ENCODE results near the gene ISL1. TPM values are rescaled to one million over a fixed set of nuclear protein-coding genes. Genes with fewer than 3 reads are reported as not detected.

Gene ISL1
- total and polyA plus RNA-seq, 10 donors: 0.04 to 0.27 (median 0.09) TPM; not detected in 7

DNA sequence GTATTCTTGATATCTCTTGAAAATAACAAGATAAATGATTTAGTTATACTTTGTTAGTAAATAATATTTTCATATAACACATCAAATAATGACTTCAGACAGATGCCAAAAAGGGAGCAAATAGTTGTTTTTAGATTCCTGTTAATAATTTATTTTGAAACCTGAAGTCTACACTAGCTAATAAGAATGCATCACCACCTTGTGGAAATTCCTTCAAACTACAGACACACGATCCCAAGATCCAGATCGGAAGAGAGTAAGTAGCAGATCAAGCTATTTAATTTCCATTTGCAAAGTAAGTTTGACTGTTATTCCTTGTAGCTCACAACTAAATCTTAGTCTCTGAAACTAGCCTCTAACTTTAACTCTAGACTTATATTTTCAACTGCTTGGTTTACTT lies 35.5 kb upstream of the ISL1 start:
- intact Hi-C loops (cut with DNase I; ENCODE audit: low total_unique reads): no loop called here

DNA sequence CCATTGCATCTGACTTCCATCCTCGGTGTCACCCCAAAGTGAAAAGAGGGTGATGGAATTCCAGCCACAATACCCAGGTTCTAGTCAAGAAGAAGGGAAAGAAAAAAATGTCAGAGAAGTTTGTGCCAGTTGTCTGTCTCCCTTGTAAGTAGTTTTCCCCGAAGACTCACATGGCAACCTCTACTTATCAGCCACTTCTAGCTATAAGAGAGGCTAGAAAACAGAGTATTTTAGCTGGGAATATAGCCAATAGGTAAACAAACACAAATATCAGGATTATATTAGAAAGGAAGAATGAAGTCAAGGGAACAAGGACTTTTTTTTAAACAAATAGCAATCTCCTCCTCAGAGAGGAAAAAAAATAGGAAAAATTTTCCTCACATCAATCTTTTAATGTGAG lies 12.2 kb upstream of the ISL1 start:
- Histone ChIP-seq H3K27ac (no peak overlapping the region), H3K4me3 (no peak overlapping the region), H3K4me1 (no peaks in the 10 kb centered on the region), H3K36me3 (no peaks in the 10 kb centered on the region), H3K9me3 (no peaks in the 10 kb centered on the region), H3K27me3 (replicated peaks in 1 of 7) (peaks cover 0 to 22% (median 0%) of the 10 kb centered on the region in 7 donors)
- intact Hi-C loops (cut with DNase I; ENCODE audit: low total_unique reads): no loop called here
- no peak for TF ChIP-seq POLR2AphosphoS5 (IDR thresholded peaks at IDR 0.05)
- TF ChIP-seq POLR2A (IDR thresholded peaks at IDR 0.05): no peak
- TF ChIP-seq, protein P1, sequence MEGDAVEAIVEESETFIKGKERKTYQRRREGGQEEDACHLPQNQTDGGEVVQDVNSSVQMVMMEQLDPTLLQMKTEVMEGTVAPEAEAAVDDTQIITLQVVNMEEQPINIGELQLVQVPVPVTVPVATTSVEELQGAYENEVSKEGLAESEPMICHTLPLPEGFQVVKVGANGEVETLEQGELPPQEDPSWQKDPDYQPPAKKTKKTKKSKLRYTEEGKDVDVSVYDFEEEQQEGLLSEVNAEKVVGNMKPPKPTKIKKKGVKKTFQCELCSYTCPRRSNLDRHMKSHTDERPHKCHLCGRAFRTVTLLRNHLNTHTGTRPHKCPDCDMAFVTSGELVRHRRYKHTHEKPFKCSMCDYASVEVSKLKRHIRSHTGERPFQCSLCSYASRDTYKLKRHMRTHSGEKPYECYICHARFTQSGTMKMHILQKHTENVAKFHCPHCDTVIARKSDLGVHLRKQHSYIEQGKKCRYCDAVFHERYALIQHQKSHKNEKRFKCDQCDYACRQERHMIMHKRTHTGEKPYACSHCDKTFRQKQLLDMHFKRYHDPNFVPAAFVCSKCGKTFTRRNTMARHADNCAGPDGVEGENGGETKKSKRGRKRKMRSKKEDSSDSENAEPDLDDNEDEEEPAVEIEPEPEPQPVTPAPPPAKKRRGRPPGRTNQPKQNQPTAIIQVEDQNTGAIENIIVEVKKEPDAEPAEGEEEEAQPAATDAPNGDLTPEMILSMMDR (IDR thresholded peaks at IDR 0.05 in 8 of 11, conservative IDR thresholded peaks at IDR 0.05 in 3 of 11): no peak
- no peak for DNase-seq
- 73 to 83% (median 82%) methylated on average over 2 of the region's 2 CpGs for WGBS, 5 donors

More for the DNA sequence above, 35.5 kb upstream of the ISL1 start:
- no peak for DNase-seq
- H3K9me3 ChIP-seq: peaks cover 0 to 16% (median 4%) of the 10 kb centered on the region in 8 donors
- H3K27me3 ChIP-seq (replicated peaks in 1 of 7): no peaks in the 10 kb centered on the region
- WGBS, 5 donors: 77 to 96% (median 82%) methylated on average over 2 of the region's 2 CpGs
- no peaks in the 10 kb centered on the region for H3K4me1 ChIP-seq
- no peaks in the 10 kb centered on the region for H3K36me3 ChIP-seq
- no peak overlapping the region for H3K4me3 ChIP-seq
- no peak for TF ChIP-seq POLR2AphosphoS5 (IDR thresholded peaks at IDR 0.05)
- TF ChIP-seq POLR2A (IDR thresholded peaks at IDR 0.05): no peak
- TF ChIP-seq, protein P1 (IDR thresholded peaks at IDR 0.05 in 8 of 11, conservative IDR thresholded peaks at IDR 0.05 in 3 of 11): no peak
- H3K27ac ChIP-seq: no peak overlapping the region

DNA sequence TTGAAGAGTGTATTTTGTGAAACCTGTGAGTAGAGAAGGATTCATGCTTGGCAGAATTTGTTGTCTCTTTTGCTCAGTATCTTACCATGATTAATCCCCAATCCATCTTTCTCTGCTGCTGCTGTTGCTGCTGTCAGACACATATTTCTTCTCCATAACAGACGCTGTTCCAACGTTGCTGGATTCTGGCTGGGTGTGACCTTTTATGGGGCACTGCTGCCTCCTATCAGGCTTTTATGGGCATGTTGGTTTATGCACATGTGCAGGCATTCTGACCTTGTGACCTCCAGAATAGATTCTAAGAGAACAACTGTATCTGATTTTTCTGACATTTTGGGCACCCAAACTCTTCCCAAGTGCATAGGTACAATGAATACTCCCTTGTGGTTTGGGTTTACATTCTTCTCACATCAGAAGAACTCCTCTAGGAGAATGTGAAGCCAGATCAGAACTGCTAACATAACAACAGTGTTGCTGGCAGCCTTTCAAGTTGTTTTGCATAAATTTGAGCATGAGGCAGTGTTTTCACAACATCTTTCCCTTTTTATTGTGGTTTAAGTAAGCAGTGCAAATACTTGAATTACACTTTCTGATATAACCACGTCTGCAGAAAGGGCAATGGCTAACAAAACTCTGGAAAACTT lies 9.2 kb upstream of the ISL1 start:
- Histone ChIP-seq H3K9me3 (peaks cover 0 to 7% (median 0%) of the 10 kb centered on the region in 8 donors), H3K27ac (no peak overlapping the region), H3K4me3 (no peak overlapping the region), H3K27me3 (replicated peaks in 1 of 7) (peaks cover 0 to 51% (median 27%) of the 10 kb centered on the region in 7 donors), H3K36me3 (no peaks in the 10 kb centered on the region), H3K4me1 (peaks cover 0 to 11% (median 3%) of the 10 kb centered on the region in 6 donors)
- TF ChIP-seq POLR2AphosphoS5 (IDR thresholded peaks at IDR 0.05) (no peak), POLR2A (IDR thresholded peaks at IDR 0.05) (no peak)
- TF ChIP-seq, protein P1 (IDR thresholded peaks at IDR 0.05 in 8 of 11, conservative IDR thresholded peaks at IDR 0.05 in 3 of 11): no peak
- intact Hi-C loops (cut with DNase I; ENCODE audit: low total_unique reads): no loop called here
- no peak for DNase-seq
- WGBS, 5 donors: 25 to 45% (median 32%) methylated on average over 3 of the region's 3 CpGs

DNA sequence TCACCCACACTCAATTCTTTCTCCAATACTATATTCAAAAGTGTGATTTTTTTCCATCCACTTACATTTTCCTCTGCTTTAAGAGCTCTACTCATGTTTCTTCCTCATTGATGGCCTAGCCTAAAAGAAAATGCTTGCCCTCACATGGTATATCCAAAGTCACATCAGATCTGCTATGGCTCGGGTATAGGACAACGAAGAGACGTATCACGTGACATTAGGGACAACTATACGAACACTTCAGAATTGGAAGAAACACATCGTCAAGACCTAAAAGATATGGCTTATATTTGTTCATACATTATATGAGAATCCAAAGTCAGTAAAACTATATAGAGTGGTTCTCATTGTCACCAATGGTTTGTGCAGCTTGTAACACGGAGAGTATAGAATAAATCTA lies 8.2 kb upstream of the ISL1 start:
- no peaks in the 10 kb centered on the region for H3K36me3 ChIP-seq
- no peak for DNase-seq
- H3K27me3 ChIP-seq (replicated peaks in 1 of 7): peaks cover 0 to 62% (median 38%) of the 10 kb centered on the region in 7 donors
- WGBS, 5 donors: 88 to 95% (median 94%) methylated on average over 7 of the region's 7 CpGs
- H3K9me3 ChIP-seq: peaks cover 0 to 7% (median 0%) of the 10 kb centered on the region in 8 donors
- H3K27ac ChIP-seq: no peak overlapping the region
- no peak for TF ChIP-seq POLR2AphosphoS5 (IDR thresholded peaks at IDR 0.05)
- no peak for TF ChIP-seq POLR2A (IDR thresholded peaks at IDR 0.05)
- TF ChIP-seq, protein P1 (IDR thresholded peaks at IDR 0.05 in 8 of 11, conservative IDR thresholded peaks at IDR 0.05 in 3 of 11): no peak
- peaks cover 0 to 15% (median 3%) of the 10 kb centered on the region in 6 donors for H3K4me1 ChIP-seq
- H3K4me3 ChIP-seq: no peak overlapping the region
- intact Hi-C loops (cut with DNase I; ENCODE audit: low total_unique reads): no loop called here

Measured in spleen (tissue), 11 donors.